GM12878 (cell line): ENCODE results near the gene GABRB1. TPM values are rescaled to one million over a fixed set of nuclear protein-coding genes. Genes with fewer than 3 reads are reported as not detected.
A peak's percentile ranks its signal among the peaks of the same experiment; 100 is the strongest.

Experiments used
- ATAC-seq: fragments of 200-7000 bp; cut with Tn5 transposase; 3 replicates; pipeline ENCODE4 v1.9.1; 2020; ENCODE audit warnings: mild to moderate bottlenecking, moderate library complexity
- BruUV-seq: library from RNA; stranded (reverse); fragments of 400-500 nt; replicated peaks from 2 replicates; lab custom pipeline; 2021; lab: Mats Ljungman, UMichigan
- CTCF ChIA-PET: fragments of 300-600 bp; sonication (Branson Sonifier 250); formaldehyde crosslinking; extraction: SDS; loops from one replicate; lab custom pipeline; 2021; ENCODE audit warnings: inconsistent platforms; lab: Yijun Ruan, JAX
- POLR2A ChIA-PET: fragments of 350-600 bp; formaldehyde crosslinking; extraction: SDS; loops from one replicate; lab custom pipeline; 2021; ENCODE audit warnings: inconsistent platforms; lab: Charles Lee
- RAD21 ChIA-PET: fragments of 300-600 bp; sonication (Branson Sonifier 250); formaldehyde crosslinking; loops from one replicate; lab custom pipeline; 2023; ENCODE audit warnings: antibody characterized with exemption; ENCODE audit not compliant: unreplicated experiment; lab: Charles Lee
- SMC1A ChIA-PET: fragments of 300-600 bp; sonication (Branson Sonifier 250); formaldehyde crosslinking; loops from one replicate; lab custom pipeline; 2023; ENCODE audit not compliant: unreplicated experiment, uncharacterized antibody; lab: Charles Lee
- DNase-seq: peaks from one replicate; pipeline ENCODE4 v3.0.0-alpha.2; 2011; ENCODE audit warnings: low read depth, low spot score
- FAIRE-seq: peaks from 3 replicates; lab custom pipeline; 2011; peaks lifted over from hg19 to GRCh38; lab: Jason Lieb, UNC
- H2AFZ ChIP-seq: 2 replicates; pipeline ENCODE4 v1.6.0; 2011; ENCODE audit warnings: low read depth, low read length, control low read depth; ENCODE audit not compliant: control insufficient read depth
- H3K27ac ChIP-seq: 2 replicates; pipeline ENCODE4 v1.5.1; 2011; ENCODE audit warnings: control low read depth; ENCODE audit not compliant: control insufficient read depth, insufficient read depth
- H3K27me3 ChIP-seq, 2 experiments: replicated peaks in 1 of 2; 2 replicates each; pipeline versions ENCODE4 v1.6.0 to v1.6.1; 2011; ENCODE audit warnings: low read length in 1 of 2; ENCODE audit not compliant: control insufficient read depth in 2 of 2, insufficient read depth in 2 of 2
- H3K36me3 ChIP-seq, 2 experiments: 2 replicates each; pipeline ENCODE4 v1.5.1; 2011; ENCODE audit warnings: low read length in 1 of 2; ENCODE audit not compliant: control insufficient read depth in 2 of 2, insufficient read depth in 2 of 2
- H3K4me1 ChIP-seq: 2 replicates; pipeline ENCODE4 v1.6.1; 2011; ENCODE audit warnings: mild to moderate bottlenecking, low read length, moderate library complexity, mixed read lengths; ENCODE audit not compliant: control insufficient read depth, insufficient read depth
- H3K4me2 ChIP-seq: 2 replicates; pipeline ENCODE4 v1.6.0; 2011; ENCODE audit warnings: control low read depth; ENCODE audit not compliant: control insufficient read depth, insufficient read depth
- H3K4me3 ChIP-seq: fragments of 200-600 bp; sonication (generic); 2 replicates; pipeline ENCODE4 v1.5.1; 2016
- H3K79me2 ChIP-seq: 2 replicates; pipeline ENCODE4 v1.6.0; 2011; ENCODE audit warnings: low read length; ENCODE audit not compliant: control insufficient read depth, insufficient read depth
- H3K9ac ChIP-seq: 2 replicates; pipeline ENCODE4 v1.8.0; 2011; ENCODE audit warnings: low read length, control low read depth, mixed read lengths; ENCODE audit not compliant: control insufficient read depth, insufficient read depth
- H3K9me3 ChIP-seq: replicated peaks from 3 replicates; pipeline ENCODE4 v1.5.1; 2011; ENCODE audit warnings: mild to moderate bottlenecking, low read length; ENCODE audit not compliant: control insufficient read depth, insufficient read depth
- H4K20me1 ChIP-seq: 2 replicates; pipeline ENCODE4 v1.6.0; 2011; ENCODE audit not compliant: control insufficient read depth, insufficient read depth
- SUZ12 ChIP-seq: fragments of 200-600 bp; sonication (generic); IDR thresholded peaks from one replicate; pipeline ENCODE4 v1.6.1; 2018; ENCODE audit warnings: antibody characterized with exemption, mild to moderate bottlenecking; ENCODE audit not compliant: unreplicated experiment
- USF1 ChIP-seq: IDR thresholded peaks from 2 replicates; pipeline ENCODE4 v1.6.1; 2011; ENCODE audit warnings: borderline replicate concordance, low read depth, mild to moderate bottlenecking, moderate library complexity, mixed read lengths, low read length; ENCODE audit not compliant: insufficient read depth; ENCODE audit errors: extremely low read length
- ZNF24 ChIP-seq: fragments of 450-650 bp; IDR thresholded peaks from 2 replicates; pipeline ENCODE4 v1.6.1; 2017; ENCODE audit warnings: antibody characterized with exemption, mild to moderate bottlenecking
- WGBS: methylation state at CpG from one replicate; pipeline ENCODE4 v1.1.6; 2016; ENCODE audit warnings: low lambda C conversion rate; ENCODE audit not compliant: insufficient replicate concordance, insufficient coverage; ENCODE audit errors: missing lambda C conversion rate; 5-methylcytosine and 5-hydroxymethylcytosine counted together
- in situ Hi-C: fragments of 300-500 bp; cut with MboI; formaldehyde crosslinking; loops from 9 replicates; pipeline ENCODE4 v1.14.3; 2018; ENCODE audit warnings: mixed read lengths
- intact Hi-C: fragments of 100-400 bp; cut with micrococcal nuclease; formaldehyde crosslinking; loops from one replicate; pipeline ENCODE4 v1.14.2; 2022; ENCODE audit not compliant: unreplicated experiment
- polyA plus RNA-seq, 11 experiments: library from polyadenylated mRNA; depleted of rRNA in 4 of 11; unstranded in 6 of 11; stranded (reverse) in 5 of 11; fragments of >200 nt; fragmentation: Nextera tagmentation in 4 of 11; fragmentation: Illumina TruSeq in 1 of 11; extraction: Ambion mirVana in 4 of 11; extraction: Trizol in 1 of 11; gene quantifications; 1 replicate in 1 of 11; 2 replicates in 10 of 11; pipeline versions ENCODE4 v1.2.1 to v1.2.3, GENCODE V29; 2011 to 2016; ENCODE audit warnings: inconsistent platforms in 2 of 11, missing spikeins in 2 of 11, low read depth in 1 of 11
- total RNA-seq, 4 experiments: library from RNA; depleted of rRNA in 3 of 4; stranded (reverse); fragments of >200 nt in 3 of 4; fragmentation: Illumina TruSeq in 1 of 4; extraction: Trizol in 1 of 4; gene quantifications; 2 replicates each; pipeline versions ENCODE4 v1.2.1 to v1.2.3, GENCODE V29; 2013 to 2021

Gene GABRB1
- total and polyA plus RNA-seq, 10 of the 15 experiments (the other 5 are each of a cell fraction or from before 2014, with no cell fraction given) = 0.13 to 0.92 TPM; not detected in 8

GRCh38 chr4:47462799-47463234, 431.4 kb downstream of the GABRB1 start:
- peaks cover 22% of the 10 kb centered on the region for H3K4me1 ChIP-seq
- H3K9ac ChIP-seq = peak overlapping the region; percentile 66
- H2AFZ ChIP-seq = peak overlapping the region; percentile 97
- no peaks in the 10 kb centered on the region for H4K20me1 ChIP-seq
- WGBS = under 1% methylated on average over 6 of the region's 6 CpGs
- RAD21 ChIA-PET = interaction anchor here (0.6 to 5.6 kb wide), 21 partner anchors 9 to 376 kb away, joined by 3 to 84 read pairs (median 4); partner anchors contain the start of gene ATP10D
- peak overlapping the region; percentile 92 for H3K4me3 ChIP-seq
- in situ Hi-C loops (no loop called here), intact Hi-C loops (loop anchor here (1.0 to 2.0 kb wide), 2 partner anchors 22 to 102 kb away; partner anchors contain the start of gene ATP10D)
- H3K9me3 ChIP-seq = no peaks in the 10 kb centered on the region
- CTCF ChIA-PET = interaction anchor here (0.6 to 5.0 kb wide), 22 partner anchors 10 to 377 kb away, joined by 3 to 79 read pairs (median 4); partner anchors contain the start of gene ATP10D
- H3K27me3 ChIP-seq = no peaks in the 10 kb centered on the region
- peak overlapping the region; percentile 78 for H3K4me2 ChIP-seq
- H3K79me2 ChIP-seq = peaks cover 18% of the 10 kb centered on the region
- H3K36me3 ChIP-seq = 0 out of 4 replicates have a peak, but pooled peaks cover 0 to 3% of the 10 kb centered on the region in 2 experiments
- ATAC-seq (peak; percentile 38), DNase-seq (no peak), FAIRE-seq (no peak)
- H3K27ac ChIP-seq = peak overlapping the region; percentile 79
- POLR2A ChIA-PET = interaction anchor here (0.7 to 3.4 kb wide), 10 partner anchors 9 to 56 kb away, joined by 3 to 21 read pairs (median 6); partner anchors contain the start of gene ATP10D
- BruUV-seq = no TSS peak
- TF ChIP-seq SUZ12 (no peak), USF1 (no peak), ZNF24 (peak; percentile 66)
- SMC1A ChIA-PET = interaction anchor here (0.6 to 10.8 kb wide), 19 partner anchors 9 to 535 kb away, joined by 3 to 126 read pairs (median 4); partner anchors contain the start of gene ATP10D
